SK-N-MC (cell line): ENCODE results near the gene JPH3.
"Not testable (repeated sequence)": the region's sequence is repeated elsewhere in the genome, so short reads cannot be mapped to it uniquely, and the experiment has no call there.

Experiments used
- DNase-seq: peaks from one replicate; pipeline ENCODE4 v3.0.0-alpha.2; 2011; ENCODE audit warnings: low read depth, low spot score
- H3K27ac ChIP-seq: fragments of 200-600 bp; sonication (generic); 2 replicates; pipeline ENCODE4 v1.5.1; 2016; ENCODE audit warnings: mixed run types
- H3K36me3 ChIP-seq: fragments of 200-600 bp; sonication (generic); 2 replicates; pipeline ENCODE4 v1.6.1; 2017; ENCODE audit warnings: antibody characterized with exemption, low read length, mixed read lengths; ENCODE audit not compliant: insufficient read depth
- H3K4me3 ChIP-seq: fragments of 200-600 bp; sonication (generic); 2 replicates; pipeline ENCODE4 v1.5.1; 2016
- H3K9ac ChIP-seq: fragments of 200-600 bp; sonication (generic); 2 replicates; pipeline ENCODE4 v1.8.0; 2017; ENCODE audit warnings: mixed run types, mixed read lengths; ENCODE audit not compliant: insufficient read length
- H3K9me3 ChIP-seq: fragments of 200-600 bp; sonication (generic); 2 replicates; pipeline ENCODE4 v1.6.1; 2017; ENCODE audit warnings: low read depth, mild to moderate bottlenecking, antibody characterized with exemption, low read length, moderate library complexity, mixed read lengths
- EZH2 ChIP-seq: fragments of 200-600 bp; sonication (generic); IDR thresholded peaks from one replicate; pipeline ENCODE4 v1.6.1; 2017; ENCODE audit warnings: antibody characterized with exemption
- FOXP2 ChIP-seq: optimal IDR thresholded peaks from 2 replicates; pipeline ENCODE3; 2011; ENCODE audit warnings: mild to moderate bottlenecking, moderate library complexity; ENCODE audit not compliant: insufficient read depth; ENCODE audit errors: extremely low read length, control extremely low read depth
- POLR2AphosphoS5 ChIP-seq: IDR thresholded peaks from 2 replicates; pipeline ENCODE4 v1.6.1; 2012; ENCODE audit warnings: mild to moderate bottlenecking, low read depth, low read length, borderline replicate concordance

The JPH3 gene

DNA sequence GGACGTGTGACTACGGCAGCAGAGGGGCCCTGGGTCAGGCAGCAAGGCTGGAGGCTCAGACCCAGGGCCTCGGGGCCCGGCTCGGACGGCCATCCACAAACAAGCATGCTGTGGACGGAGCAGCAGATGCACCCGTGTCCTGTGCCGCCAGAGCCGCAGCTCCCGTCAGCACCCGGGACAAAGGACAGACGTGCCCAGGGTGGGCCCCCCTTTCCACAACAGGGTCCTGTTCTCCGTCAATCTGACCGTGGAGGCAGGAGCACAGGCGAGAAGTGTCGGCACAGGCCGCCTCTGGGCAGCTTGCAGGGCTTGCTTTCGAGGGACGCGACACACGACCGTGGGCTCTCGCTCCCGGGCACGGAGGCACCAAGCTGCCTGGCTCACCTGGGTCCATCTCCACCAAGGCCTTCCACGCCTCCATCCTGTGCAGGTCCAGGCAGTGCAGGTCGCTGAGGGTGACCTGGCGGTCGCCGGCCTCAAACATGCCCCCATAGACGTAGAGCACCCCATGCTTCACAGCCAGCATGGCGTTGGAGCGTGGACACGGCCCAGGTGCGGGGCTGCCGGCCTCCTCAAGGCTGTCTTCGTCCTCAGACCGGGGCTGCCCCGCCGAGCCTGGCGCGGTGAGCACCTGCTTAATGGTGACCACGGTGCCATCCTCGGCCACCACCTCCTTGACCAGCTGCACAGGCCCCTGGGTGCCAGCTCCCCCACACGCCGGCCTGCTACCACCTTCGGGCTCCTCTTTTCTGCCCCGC is 106.8 kb downstream of the JPH3 start:
- Histone ChIP-seq H3K9me3 (no peaks in the 10 kb centered on the region), H3K27ac (no peak overlapping the region), H3K4me3 (no peak overlapping the region), H3K9ac (no peak overlapping the region), H3K36me3 (no peaks in the 10 kb centered on the region)
- TF ChIP-seq EZH2, result no peak
- TF ChIP-seq POLR2AphosphoS5, result no peak
- TF ChIP-seq FOXP2, result no peak
- no peak for DNase-seq

DNA sequence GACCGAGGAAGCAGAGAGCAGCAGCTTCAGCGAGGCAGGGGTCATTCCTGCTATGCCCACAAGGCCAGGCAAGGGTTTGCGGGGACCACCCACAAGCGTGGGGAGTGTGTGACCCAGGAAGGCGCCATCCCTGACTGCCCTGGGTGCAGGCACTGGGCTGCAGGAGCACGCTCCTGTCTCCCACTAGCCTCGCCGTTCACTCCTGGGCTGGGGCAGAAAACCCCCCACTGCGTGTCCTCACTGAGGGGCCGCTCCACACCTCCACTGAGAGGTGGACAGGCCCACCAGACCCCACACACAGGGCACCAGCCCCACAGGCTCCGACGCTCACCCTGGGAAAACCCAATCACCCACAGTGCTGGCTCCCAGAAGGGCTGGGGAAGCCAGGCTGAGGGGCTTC is 107.4 kb downstream of the JPH3 start:
- no peak for DNase-seq
- no peak overlapping the region for H3K27ac ChIP-seq
- no peak overlapping the region for H3K4me3 ChIP-seq
- no peak overlapping the region for H3K9ac ChIP-seq
- H3K9me3 ChIP-seq, result no peaks in the 10 kb centered on the region
- H3K36me3 ChIP-seq, result no peaks in the 10 kb centered on the region
- TF ChIP-seq POLR2AphosphoS5 (no peak), FOXP2 (no peak), EZH2 (no peak)

DNA sequence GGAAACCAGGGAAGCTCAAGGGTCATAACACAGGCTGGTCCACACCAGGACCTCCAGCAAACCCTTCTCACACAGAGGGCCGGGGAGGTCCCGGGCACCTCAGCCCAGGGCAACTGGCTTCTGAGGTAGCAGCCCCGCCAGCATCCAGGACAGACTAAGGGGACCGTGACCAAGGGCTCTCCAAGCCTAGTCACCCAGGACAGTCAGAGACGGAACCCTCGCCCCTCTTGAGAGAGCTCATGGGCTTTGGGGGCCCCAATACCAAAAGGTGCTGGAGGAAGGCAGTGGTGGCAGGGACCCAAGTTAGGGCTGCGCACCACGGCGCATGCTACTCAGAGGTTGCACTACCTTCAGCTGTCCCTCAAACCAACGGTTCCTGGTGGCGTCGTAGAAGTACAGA is 108.6 kb downstream of the JPH3 start:
- TF ChIP-seq EZH2 (no peak), POLR2AphosphoS5 (no peak), FOXP2 (no peak)
- H3K9me3 ChIP-seq, result no peaks in the 10 kb centered on the region
- no peaks in the 10 kb centered on the region for H3K36me3 ChIP-seq
- H3K4me3 ChIP-seq, result no peak overlapping the region
- no peak overlapping the region for H3K9ac ChIP-seq
- no peak for DNase-seq
- H3K27ac ChIP-seq, result no peak overlapping the region

DNA sequence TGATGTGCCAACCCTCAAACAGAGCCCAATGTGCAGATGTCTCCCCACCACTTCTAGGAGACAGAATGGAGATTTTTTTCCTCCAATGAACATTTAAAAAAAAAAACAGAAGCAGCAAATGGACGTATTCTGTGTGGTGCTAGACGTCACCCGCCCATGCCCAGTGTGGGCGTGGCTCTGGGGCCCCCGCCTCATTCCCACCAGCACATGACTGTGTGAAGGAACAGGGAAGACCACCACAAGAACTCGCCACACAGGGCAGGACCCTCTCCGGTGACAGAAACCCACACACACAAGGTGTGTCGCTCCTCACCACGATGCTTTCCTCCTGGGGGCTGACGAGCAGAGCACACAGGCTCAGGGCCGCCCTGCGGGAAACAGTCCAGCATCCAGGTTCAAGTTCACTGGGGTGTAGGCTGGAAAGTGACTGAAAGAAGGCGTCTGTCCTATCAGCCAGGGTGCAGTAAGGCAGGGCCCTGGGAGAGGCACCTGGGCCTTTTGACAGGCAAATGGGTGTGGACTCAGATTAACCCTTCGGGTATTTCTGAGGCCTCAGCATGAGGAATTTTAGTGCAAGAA is 110.0 kb downstream of the JPH3 start:
- no peak for DNase-seq
- Histone ChIP-seq H3K9ac (no peak overlapping the region), H3K27ac (no peak overlapping the region), H3K36me3 (no peaks in the 10 kb centered on the region), H3K4me3 (no peak overlapping the region), H3K9me3 (no peaks in the 10 kb centered on the region)
- TF ChIP-seq FOXP2 (no peak), POLR2AphosphoS5 (no peak), EZH2 (no peak)

DNA sequence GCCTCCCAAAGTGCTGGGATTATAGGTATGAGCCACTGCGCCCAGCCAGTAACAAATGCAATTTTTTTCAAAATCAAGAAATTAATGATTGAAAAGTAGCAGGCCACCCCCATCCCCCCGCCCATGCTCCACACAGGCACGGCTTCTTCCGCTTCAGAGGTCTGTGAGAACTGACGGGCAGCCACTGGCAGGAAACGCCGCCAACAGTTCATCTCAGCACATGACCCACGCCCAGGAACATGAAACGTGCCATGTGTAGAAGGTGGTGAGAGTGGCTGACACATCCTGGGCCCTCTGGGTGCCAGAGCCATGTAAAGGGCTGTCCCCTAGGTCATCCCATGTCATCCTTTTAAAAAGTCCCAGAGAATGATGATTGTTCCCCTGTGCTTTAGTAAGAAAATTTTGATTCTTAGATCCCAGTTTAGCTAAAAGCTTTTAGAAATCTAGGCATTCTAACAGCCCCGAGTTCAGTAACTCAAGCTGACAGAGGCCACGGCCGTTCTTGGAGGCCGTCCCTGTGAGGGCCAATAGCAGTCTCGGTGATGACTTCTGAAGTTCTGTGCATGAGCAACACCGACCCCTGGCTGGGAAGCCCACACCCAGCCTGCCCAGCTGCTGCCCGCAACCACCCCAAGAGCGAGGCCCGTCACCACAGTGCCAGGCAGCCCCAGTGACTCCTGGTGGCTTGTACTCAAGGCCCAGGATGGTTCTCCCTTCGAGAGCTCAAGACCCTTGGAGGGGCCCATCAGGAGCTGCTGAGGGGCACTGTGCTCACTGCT is 111.3 kb downstream of the JPH3 start:
- TF ChIP-seq FOXP2, result no peak
- TF ChIP-seq EZH2, result no peak
- no peak for TF ChIP-seq POLR2AphosphoS5
- DNase-seq, result no peak
- Histone ChIP-seq H3K27ac (no peak overlapping the region), H3K9me3 (no peaks in the 10 kb centered on the region), H3K9ac (no peak overlapping the region), H3K4me3 (no peak overlapping the region), H3K36me3 (no peaks in the 10 kb centered on the region)

DNA sequence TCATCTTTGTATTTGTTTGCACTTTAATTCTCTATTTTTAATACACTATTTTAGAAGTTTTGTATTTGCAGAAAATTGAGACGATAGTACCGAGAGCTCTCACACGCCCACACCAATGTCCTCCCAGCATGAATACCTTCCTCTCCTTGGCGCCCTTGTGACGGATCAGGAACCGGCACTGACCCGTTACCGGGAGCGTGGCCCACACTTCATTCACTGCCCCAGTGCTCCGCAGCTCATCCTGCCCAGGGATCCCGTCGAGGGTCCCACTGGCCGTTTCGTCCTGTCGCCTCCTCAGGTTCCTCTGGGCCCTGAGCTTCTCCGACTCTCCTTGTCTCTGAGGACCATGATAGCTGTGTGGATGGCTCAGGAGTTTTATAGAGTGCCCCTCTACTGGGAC is 112.9 kb downstream of the JPH3 start:
- no peaks in the 10 kb centered on the region for H3K36me3 ChIP-seq
- TF ChIP-seq POLR2AphosphoS5 (no peak), FOXP2 (no peak), EZH2 (no peak)
- H3K4me3 ChIP-seq, result no peak overlapping the region
- no peak for DNase-seq
- H3K9me3 ChIP-seq, result no peaks in the 10 kb centered on the region
- H3K9ac ChIP-seq, result no peak overlapping the region
- no peak overlapping the region for H3K27ac ChIP-seq

DNA sequence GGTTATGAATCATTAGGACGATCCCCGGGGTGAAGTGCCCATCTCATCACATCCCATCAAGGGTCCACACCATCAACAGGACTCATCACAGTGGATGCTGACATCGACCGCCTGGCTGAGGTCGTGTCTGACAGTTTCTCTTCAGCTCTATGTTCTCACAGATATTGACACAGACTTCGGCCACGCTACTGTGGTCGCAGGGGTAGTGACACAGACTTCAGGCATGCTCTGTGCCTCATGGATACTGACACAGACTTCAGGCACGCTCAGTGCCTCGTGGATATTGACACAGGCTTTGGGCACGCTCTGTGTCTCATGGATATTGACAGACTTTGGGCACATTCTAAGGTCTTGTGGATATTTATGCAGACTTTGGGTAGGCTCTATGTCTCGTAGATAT is 113.3 kb downstream of the JPH3 start:
- no peak overlapping the region for H3K4me3 ChIP-seq
- H3K27ac ChIP-seq, result no peak overlapping the region
- no peak overlapping the region for H3K9ac ChIP-seq
- TF ChIP-seq POLR2AphosphoS5 (no peak), EZH2 (no peak), FOXP2 (no peak)
- H3K9me3 ChIP-seq, result no peaks in the 10 kb centered on the region
- DNase-seq, result no peak
- H3K36me3 ChIP-seq, result no peaks in the 10 kb centered on the region

DNA sequence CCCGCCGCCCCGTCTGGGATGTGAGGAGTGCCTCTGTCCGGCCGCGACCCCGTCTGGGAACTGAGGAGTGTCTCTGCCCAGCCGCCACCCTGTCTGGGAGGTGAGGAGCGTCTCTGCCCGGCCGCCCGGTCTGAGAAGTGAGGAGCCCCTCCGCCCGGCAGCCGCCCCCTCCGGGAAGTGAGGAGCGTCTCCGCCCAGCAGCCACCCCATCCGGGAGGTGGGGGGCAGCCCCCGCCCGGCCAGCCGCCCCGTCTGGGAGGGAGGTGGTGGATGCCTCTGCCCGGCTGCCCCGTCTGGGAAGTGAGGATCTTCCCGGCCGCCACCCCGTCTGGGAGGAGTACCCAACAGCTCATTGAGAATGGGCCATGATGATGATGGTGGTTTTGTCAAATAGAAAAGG is 116.5 kb downstream of the JPH3 start:
- not testable (repeated sequence) for H3K4me3 ChIP-seq, H3K36me3 ChIP-seq

More for the DNA sequence above, 116.5 kb downstream of the JPH3 start:
- H3K9me3 ChIP-seq, H3K9ac ChIP-seq, H3K27ac ChIP-seq, DNase-seq: not testable (repeated sequence)
